HL-60 (cell line): ENCODE measurements around the gene RNF135.
"Not testable (repeated sequence)": the region's sequence is repeated elsewhere in the genome, so short reads cannot be mapped to it uniquely, and the experiment has no call there.

Experiments
- GABPA ChIP-seq: IDR thresholded peaks from 2 replicates; pipeline ENCODE4 v1.6.1; 2012; ENCODE audit warnings: low read depth
- POLR2AphosphoS5 ChIP-seq: IDR thresholded peaks from 2 replicates; pipeline ENCODE4 v1.6.1; 2012; ENCODE audit warnings: low read depth
- SPI1 ChIP-seq: IDR thresholded peaks from 2 replicates; pipeline ENCODE4 v1.6.1; 2012; ENCODE audit warnings: low read depth, mild to moderate bottlenecking, borderline replicate concordance
- TF ChIP-seq, protein P1 (sequence below): IDR thresholded peaks from one replicate; pipeline ENCODE4 v1.5.1; 2011; ENCODE audit warnings: low read length, control low read depth, inconsistent platforms; ENCODE audit not compliant: insufficient read depth
- TF ChIP-seq, protein P2 (sequence below): IDR thresholded peaks from 2 replicates; pipeline ENCODE4 v1.6.1; 2012; ENCODE audit warnings: low read depth; ENCODE audit not compliant: insufficient replicate concordance

DNA sequence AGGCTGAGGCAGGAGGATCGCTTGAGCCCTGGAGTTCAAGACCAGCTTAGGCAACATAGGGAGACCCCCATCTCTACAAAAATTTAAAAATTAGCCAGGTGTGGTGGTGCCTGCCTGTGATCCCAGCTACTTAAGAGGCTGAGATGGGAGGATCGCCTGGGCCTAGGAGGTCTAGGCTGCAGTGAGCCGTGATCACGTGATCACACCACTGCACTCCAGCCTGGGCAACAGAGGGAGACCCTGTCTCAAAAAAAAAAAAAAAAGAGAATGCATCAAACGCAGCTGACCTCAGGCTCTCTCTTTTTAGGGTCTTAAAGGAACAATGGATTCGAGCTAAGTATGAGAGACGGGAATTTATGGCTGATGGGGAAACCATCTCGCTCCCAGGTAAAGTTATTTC, 39.3 kb upstream of the RNF135 start:
- TF ChIP-seq, protein P1, sequence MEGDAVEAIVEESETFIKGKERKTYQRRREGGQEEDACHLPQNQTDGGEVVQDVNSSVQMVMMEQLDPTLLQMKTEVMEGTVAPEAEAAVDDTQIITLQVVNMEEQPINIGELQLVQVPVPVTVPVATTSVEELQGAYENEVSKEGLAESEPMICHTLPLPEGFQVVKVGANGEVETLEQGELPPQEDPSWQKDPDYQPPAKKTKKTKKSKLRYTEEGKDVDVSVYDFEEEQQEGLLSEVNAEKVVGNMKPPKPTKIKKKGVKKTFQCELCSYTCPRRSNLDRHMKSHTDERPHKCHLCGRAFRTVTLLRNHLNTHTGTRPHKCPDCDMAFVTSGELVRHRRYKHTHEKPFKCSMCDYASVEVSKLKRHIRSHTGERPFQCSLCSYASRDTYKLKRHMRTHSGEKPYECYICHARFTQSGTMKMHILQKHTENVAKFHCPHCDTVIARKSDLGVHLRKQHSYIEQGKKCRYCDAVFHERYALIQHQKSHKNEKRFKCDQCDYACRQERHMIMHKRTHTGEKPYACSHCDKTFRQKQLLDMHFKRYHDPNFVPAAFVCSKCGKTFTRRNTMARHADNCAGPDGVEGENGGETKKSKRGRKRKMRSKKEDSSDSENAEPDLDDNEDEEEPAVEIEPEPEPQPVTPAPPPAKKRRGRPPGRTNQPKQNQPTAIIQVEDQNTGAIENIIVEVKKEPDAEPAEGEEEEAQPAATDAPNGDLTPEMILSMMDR = not testable (repeated sequence)
- TF ChIP-seq GABPA, POLR2AphosphoS5, SPI1: not testable (repeated sequence)
- TF ChIP-seq, protein P2, sequence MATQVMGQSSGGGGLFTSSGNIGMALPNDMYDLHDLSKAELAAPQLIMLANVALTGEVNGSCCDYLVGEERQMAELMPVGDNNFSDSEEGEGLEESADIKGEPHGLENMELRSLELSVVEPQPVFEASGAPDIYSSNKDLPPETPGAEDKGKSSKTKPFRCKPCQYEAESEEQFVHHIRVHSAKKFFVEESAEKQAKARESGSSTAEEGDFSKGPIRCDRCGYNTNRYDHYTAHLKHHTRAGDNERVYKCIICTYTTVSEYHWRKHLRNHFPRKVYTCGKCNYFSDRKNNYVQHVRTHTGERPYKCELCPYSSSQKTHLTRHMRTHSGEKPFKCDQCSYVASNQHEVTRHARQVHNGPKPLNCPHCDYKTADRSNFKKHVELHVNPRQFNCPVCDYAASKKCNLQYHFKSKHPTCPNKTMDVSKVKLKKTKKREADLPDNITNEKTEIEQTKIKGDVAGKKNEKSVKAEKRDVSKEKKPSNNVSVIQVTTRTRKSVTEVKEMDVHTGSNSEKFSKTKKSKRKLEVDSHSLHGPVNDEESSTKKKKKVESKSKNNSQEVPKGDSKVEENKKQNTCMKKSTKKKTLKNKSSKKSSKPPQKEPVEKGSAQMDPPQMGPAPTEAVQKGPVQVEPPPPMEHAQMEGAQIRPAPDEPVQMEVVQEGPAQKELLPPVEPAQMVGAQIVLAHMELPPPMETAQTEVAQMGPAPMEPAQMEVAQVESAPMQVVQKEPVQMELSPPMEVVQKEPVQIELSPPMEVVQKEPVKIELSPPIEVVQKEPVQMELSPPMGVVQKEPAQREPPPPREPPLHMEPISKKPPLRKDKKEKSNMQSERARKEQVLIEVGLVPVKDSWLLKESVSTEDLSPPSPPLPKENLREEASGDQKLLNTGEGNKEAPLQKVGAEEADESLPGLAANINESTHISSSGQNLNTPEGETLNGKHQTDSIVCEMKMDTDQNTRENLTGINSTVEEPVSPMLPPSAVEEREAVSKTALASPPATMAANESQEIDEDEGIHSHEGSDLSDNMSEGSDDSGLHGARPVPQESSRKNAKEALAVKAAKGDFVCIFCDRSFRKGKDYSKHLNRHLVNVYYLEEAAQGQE = not testable (repeated sequence)
